Right cardiac atrium (tissue), 5 donors: Measurements from ENCODE around the gene PEPD. TPM values are rescaled to one million over a fixed set of nuclear protein-coding genes. Genes with fewer than 3 reads are reported as not detected.

Source experiments
- ATAC-seq, 2 donors: fragments of 200-7000 bp; cut with Tn5 transposase; one replicate each; pipeline versions ENCODE4 v1.8.0 to v1.9.1; 2020; ENCODE audit warnings: moderate library complexity in 2 of 2, mild to moderate bottlenecking in 1 of 2
- DNase-seq, 3 donors: peaks; one replicate each; pipeline ENCODE4 v3.0.0-alpha.2; 2020
- H3K27ac ChIP-seq: one replicate; pipeline ENCODE4 v1.5.1; 2013; ENCODE audit warnings: mild to moderate bottlenecking, low read length, control low read depth, moderate library complexity
- H3K27me3 ChIP-seq: one replicate; pipeline ENCODE4 v1.6.1; 2013; ENCODE audit not compliant: control insufficient read depth, insufficient read depth
- H3K4me1 ChIP-seq: one replicate; pipeline ENCODE4 v1.6.1; 2013; ENCODE audit warnings: low read length; ENCODE audit not compliant: control insufficient read depth, insufficient read depth
- H3K4me3 ChIP-seq: one replicate; pipeline ENCODE4 v1.5.1; 2013; ENCODE audit warnings: low read length, control low read depth
- H3K9me3 ChIP-seq: one replicate; pipeline ENCODE4 v1.6.1; 2013; ENCODE audit warnings: low read length; ENCODE audit not compliant: control insufficient read depth
- WGBS: extraction: QIAGEN DNeasy Blood & Tissue Kit; methylation state at CpG from one replicate; pipeline ENCODE4 v1.1.7; 2013; 5-methylcytosine and 5-hydroxymethylcytosine counted together
- intact Hi-C, 4 donors: fragments of 100-400 bp; cut with DNase I; formaldehyde crosslinking; loops; one replicate each; pipeline versions ENCODE4 v1.11.0 to v1.14.0; 2022 to 2023
- polyA plus RNA-seq: library from polyadenylated mRNA; stranded (reverse); fragments of 200-250 nt; gene quantifications from one replicate; pipeline ENCODE4 v1.2.3, GENCODE V29; 2013
- total RNA-seq, 4 donors: library from RNA; stranded (reverse); fragmentation: NEBNext Ultra II Directional; extraction: Animal tissue kit (Norgen Biotek cat#: 25700); gene quantifications; one replicate each; pipeline ENCODE4 v1.2.1, GENCODE V29; 2021
- donor health status: healthy with polysubstance abuse.
- donor health status: DM: no; HTN: yes; CAD: no.
- donor health status: DM: no; HTN: no; CAD: no.
- donor health status: DM: no; HTN: yes; CAD: no; lungs with severe emphysema.
- donor health status: DM: yes; HTN: yes; CAD: no.

PEPD gene
- total and polyA plus RNA-seq, 5 donors, result 27.7 to 37.5 (median 34.4) TPM

- H3K9me3 ChIP-seq, result no peaks in the 10 kb centered on the region
- H3K27ac ChIP-seq, result no peak overlapping the region
- no peak for ATAC-seq
- H3K27me3 ChIP-seq, result no peaks in the 10 kb centered on the region
- no peak overlapping the region for H3K4me3 ChIP-seq
- 88% methylated on average over 5 of the region's 5 CpGs for WGBS
- DNase-seq, result peak in 2 of 3 donors; percentile 5 to 6
- intact Hi-C loops, result no loop called here
- no peaks in the 10 kb centered on the region for H3K4me1 ChIP-seq
Observed at GRCh38 chr19:33546656-33547055, 25.1 kb upstream of the PEPD start.

GRCh38 chr19:33545217-33545981, 23.8 kb upstream of the PEPD start:
- H3K4me1 ChIP-seq, result no peaks in the 10 kb centered on the region
- 84% methylated on average over 9 of the region's 9 CpGs for WGBS
- no peaks in the 10 kb centered on the region for H3K27me3 ChIP-seq

GRCh38 chr19:33535226-33535625, 13.6 kb upstream of the PEPD start:
- no peak overlapping the region for H3K4me3 ChIP-seq
- 50% methylated on average over 8 of the region's 8 CpGs for WGBS
- no peaks in the 10 kb centered on the region for H3K9me3 ChIP-seq
- H3K27me3 ChIP-seq, result no peaks in the 10 kb centered on the region
- ATAC-seq (no peak), DNase-seq (peak in 1 of 3 donors; percentile 13)
- H3K4me1 ChIP-seq, result no peaks in the 10 kb centered on the region
- intact Hi-C loops, result no loop called here
- no peak overlapping the region for H3K27ac ChIP-seq

More at GRCh38 chr19:33545217-33545981, 23.8 kb upstream of the PEPD start:
- Histone ChIP-seq H3K9me3 (no peaks in the 10 kb centered on the region), H3K27ac (no peak overlapping the region), H3K4me3 (no peak overlapping the region)
- DNase-seq, result peak in 2 of 3 donors; percentile 6 to 27
- intact Hi-C loops, result no loop called here
- no peak for ATAC-seq

- no peaks in the 10 kb centered on the region for H3K9me3 ChIP-seq
- 21% methylated on average over 6 of the region's 6 CpGs for WGBS
- intact Hi-C loops, result no loop called here
- H3K27me3 ChIP-seq, result no peaks in the 10 kb centered on the region
- H3K27ac ChIP-seq, result no peak overlapping the region
- no peak overlapping the region for H3K4me3 ChIP-seq
- DNase-seq, result peak in 1 of 3 donors; percentile 13
- no peaks in the 10 kb centered on the region for H3K4me1 ChIP-seq
- no peak for ATAC-seq
Observed at GRCh38 chr19:33532859-33533460, 11.4 kb upstream of the PEPD start.

GRCh38 chr19:33530842-33531241, 9.3 kb upstream of the PEPD start:
- H3K4me3 ChIP-seq, result no peak overlapping the region
- 65% methylated on average over 4 of the region's 4 CpGs for WGBS
- intact Hi-C loops, result no loop called here
- no peak overlapping the region for H3K27ac ChIP-seq
- H3K4me1 ChIP-seq, result no peaks in the 10 kb centered on the region
- ATAC-seq (no peak), DNase-seq (no peak)
- H3K27me3 ChIP-seq, result no peaks in the 10 kb centered on the region
- H3K9me3 ChIP-seq, result no peaks in the 10 kb centered on the region

- intact Hi-C loops, result no loop called here
- H3K27ac ChIP-seq, result no peak overlapping the region
- WGBS, result 44% methylated on average over 3 of the region's 3 CpGs
- H3K9me3 ChIP-seq, result no peaks in the 10 kb centered on the region
- H3K4me1 ChIP-seq, result no peaks in the 10 kb centered on the region
- no peak overlapping the region for H3K4me3 ChIP-seq
- ATAC-seq, result no peak
- DNase-seq, result no peak
- no peaks in the 10 kb centered on the region for H3K27me3 ChIP-seq
Observed at GRCh38 chr19:33530296-33530695, 8.7 kb upstream of the PEPD start.

GRCh38 chr19:33529094-33529676, 7.6 kb upstream of the PEPD start:
- intact Hi-C loops, result no loop called here
- Histone ChIP-seq H3K27me3 (no peaks in the 10 kb centered on the region), H3K9me3 (no peaks in the 10 kb centered on the region), H3K27ac (no peak overlapping the region), H3K4me3 (no peak overlapping the region), H3K4me1 (no peaks in the 10 kb centered on the region)
- 61% methylated on average over 12 of the region's 12 CpGs for WGBS
- DNase-seq (peak in 1 of 3 donors; percentile 14), ATAC-seq (no peak)

GRCh38 chr19:33528404-33528803, 6.8 kb upstream of the PEPD start:
- H3K4me3 ChIP-seq, result no peak overlapping the region
- intact Hi-C loops, result no loop called here
- H3K9me3 ChIP-seq, result no peaks in the 10 kb centered on the region
- no peak overlapping the region for H3K27ac ChIP-seq
- 72% methylated on average over 2 of the region's 2 CpGs for WGBS
- H3K4me1 ChIP-seq, result no peaks in the 10 kb centered on the region
- DNase-seq, result peak in 1 of 3 donors; percentile 13
- H3K27me3 ChIP-seq, result no peaks in the 10 kb centered on the region
- ATAC-seq, result no peak

GRCh38 chr19:33527125-33527524, 5.5 kb upstream of the PEPD start:
- Histone ChIP-seq H3K4me3 (no peak overlapping the region), H3K27me3 (no peaks in the 10 kb centered on the region), H3K9me3 (no peaks in the 10 kb centered on the region), H3K4me1 (no peaks in the 10 kb centered on the region), H3K27ac (no peak overlapping the region)
- intact Hi-C loops, result no loop called here
- ATAC-seq, result no peak
- WGBS, result 81% methylated on average over 2 of the region's 2 CpGs
- DNase-seq, result peak in 1 of 3 donors; percentile 33

- H3K4me1 ChIP-seq, result no peaks in the 10 kb centered on the region
- ATAC-seq, result no peak
- H3K27me3 ChIP-seq, result no peaks in the 10 kb centered on the region
- no peak overlapping the region for H3K4me3 ChIP-seq
- H3K27ac ChIP-seq, result no peak overlapping the region
- intact Hi-C loops, result no loop called here
- 59% methylated on average over 17 of the region's 17 CpGs for WGBS
- no peaks in the 10 kb centered on the region for H3K9me3 ChIP-seq
- DNase-seq, result peak in 1 of 3 donors; percentile 33
Observed at GRCh38 chr19:33524024-33524664, 2.6 kb upstream of the PEPD start.

GRCh38 chr19:33523167-33523566, 1.6 kb upstream of the PEPD start:
- Histone ChIP-seq H3K27ac (no peak overlapping the region), H3K9me3 (no peaks in the 10 kb centered on the region), H3K27me3 (no peaks in the 10 kb centered on the region), H3K4me3 (no peak overlapping the region), H3K4me1 (no peaks in the 10 kb centered on the region)
- ATAC-seq (no peak), DNase-seq (peak in 1 of 3 donors; percentile 2)
- WGBS, result 21% methylated on average over 2 of the region's 2 CpGs
- intact Hi-C loops, result no loop called here
